ENCODE data around the gene PLK5.
A peak's percentile ranks its signal among the peaks of the same experiment; 100 is the strongest.

Gene PLK5

DNA sequence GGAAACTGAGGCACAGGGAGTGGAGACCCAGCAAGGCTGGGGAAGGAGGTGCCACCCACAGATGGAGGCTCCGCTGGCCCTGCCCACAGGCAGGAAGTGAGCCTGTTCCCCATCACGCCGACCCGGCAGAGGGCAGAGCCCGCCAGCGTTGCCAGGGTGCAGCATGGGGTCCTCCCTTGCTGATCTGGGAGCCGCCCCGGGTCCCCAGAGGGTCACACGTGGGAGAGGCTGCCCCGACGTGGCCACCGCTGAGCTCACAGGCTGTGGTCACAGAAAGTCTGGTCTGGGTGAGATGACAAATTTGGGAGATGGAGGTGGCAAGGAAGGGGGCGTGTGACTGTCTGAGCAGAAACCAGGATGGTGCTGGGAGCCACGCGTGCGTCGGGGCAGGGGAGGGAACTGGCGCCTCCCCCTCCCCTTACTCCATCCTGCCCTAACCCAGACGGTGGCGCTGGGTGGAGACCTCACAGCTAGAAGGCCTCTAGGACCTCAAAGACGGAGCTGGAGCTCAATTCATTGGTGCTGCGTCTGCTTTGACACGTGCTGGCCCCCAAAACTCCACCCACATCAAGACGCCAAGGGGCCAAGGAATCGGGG, 36.5 kb downstream of the PLK5 start:
- DNase-seq: no peak

DNA sequence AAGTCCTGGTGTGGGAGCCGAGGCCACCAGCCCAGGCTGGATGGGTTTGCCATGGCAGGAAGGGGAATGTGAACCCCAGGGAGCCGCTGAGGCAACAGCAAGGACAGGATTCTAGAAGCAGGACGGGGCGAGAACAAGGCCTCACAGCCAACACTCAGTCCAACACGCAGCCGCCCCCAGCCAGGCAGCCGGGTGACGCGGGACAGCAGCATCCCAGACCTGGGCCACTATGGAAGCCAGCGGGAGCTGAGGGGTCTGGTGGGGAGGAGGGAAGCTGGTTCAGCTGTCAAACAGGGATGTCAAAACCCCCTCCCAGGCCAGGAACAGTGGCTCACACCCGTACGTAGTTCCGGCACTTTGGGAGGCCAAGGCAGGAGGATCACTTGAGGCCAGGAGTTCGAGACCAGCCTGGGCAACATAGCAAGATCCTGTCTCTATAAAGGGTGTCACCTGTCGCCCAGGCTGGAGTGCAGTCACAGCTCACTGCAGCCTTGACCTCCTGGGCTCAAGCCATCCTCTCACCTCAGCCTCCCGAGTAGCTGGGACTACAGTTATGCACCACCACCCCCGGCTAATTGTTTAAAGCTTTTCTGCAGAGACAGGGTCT, 37.5 kb downstream of the PLK5 start:
- no peak for DNase-seq

GRCh38 chr19:1563251-1563650, 39.4 kb downstream of the PLK5 start:
- no peak for DNase-seq

GRCh38 chr19:1566392-1567115, 42.7 kb downstream of the PLK5 start:
- peak in 1 of 2 experiments; percentile 57 for DNase-seq

- DNase-seq: no peak
Measured at GRCh38 chr19:1567116-1567847, 43.4 kb downstream of the PLK5 start.

- DNase-seq: no peak
Measured at GRCh38 chr19:1567848-1568227, 44.0 kb downstream of the PLK5 start.

GRCh38 chr19:1568320-1569019, 44.6 kb downstream of the PLK5 start, which contains the start of gene MEX3D:
MEX3D (minus strand) TSS chr19:1568325; CDS start chr19:1568058, 267 bp downstream.
- DNase-seq: peak; percentile 50 to 90

- no peak for DNase-seq
Measured at GRCh38 chr19:1569997-1570396, 46.1 kb downstream of the PLK5 start.

- DNase-seq: no peak
Measured at GRCh38 chr19:1570836-1571235, 47.0 kb downstream of the PLK5 start.

DNA sequence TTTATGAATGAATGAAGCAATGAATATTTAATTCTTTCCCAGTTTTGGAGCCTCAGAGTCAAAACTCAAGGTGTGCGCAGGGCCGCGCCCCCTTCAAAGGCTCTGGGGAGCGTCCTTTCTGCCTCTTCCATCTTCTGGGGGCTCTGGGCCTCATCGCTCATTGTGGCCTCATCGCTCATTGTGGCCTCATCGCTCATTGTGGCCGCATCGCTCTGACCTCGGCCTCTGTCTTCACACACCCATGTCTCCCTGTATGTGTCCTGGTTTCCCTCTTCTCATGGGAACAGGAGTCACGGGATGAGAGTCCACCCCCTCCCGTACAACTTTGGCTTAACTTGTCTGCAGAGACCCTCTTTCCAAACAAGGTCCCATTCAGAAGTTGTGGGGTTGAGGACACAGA, 47.5 kb downstream of the PLK5 start:
- no peak for DNase-seq

GRCh38 chr19:1572795-1573194, 48.9 kb downstream of the PLK5 start:
- no peak for DNase-seq

DNA sequence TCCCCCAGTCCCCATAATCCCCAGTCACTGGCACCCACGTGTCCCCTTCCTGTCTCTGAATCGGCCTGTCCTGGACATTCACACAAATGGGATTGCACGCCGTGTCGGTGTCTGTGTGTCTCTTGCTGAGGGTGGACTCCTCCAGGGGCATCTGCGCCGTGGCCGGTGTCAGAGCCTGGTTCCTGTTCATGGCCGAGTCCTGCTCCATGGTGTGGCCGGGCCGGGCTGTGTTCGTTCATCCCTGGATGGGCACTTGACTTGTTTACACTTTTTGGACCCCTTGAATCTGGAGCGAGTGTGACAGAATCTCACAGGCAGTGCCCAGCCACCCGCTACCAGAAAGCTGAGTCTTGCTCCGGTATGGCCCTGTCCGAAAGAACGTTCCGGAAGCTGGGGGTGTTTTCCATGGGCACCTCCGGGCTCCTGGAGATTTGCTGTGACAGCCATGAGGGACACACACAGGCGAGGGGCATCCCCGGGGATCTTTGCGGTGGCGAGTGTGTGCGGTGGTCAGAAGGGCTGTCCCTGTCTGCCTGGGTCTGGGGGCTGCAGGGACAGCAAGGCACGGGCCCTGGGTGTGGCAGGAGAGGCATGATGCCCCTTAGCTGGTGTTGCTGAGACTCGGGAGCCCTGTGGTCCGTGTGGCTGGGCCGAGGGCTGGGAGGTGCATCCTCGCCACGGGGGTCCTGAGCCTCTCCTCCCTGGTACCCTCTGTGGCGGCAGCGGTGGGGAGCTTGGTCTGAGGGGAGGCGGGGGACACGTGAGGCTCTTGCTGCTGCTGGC, 50.7 kb downstream of the PLK5 start:
- DNase-seq: no peak

DNA sequence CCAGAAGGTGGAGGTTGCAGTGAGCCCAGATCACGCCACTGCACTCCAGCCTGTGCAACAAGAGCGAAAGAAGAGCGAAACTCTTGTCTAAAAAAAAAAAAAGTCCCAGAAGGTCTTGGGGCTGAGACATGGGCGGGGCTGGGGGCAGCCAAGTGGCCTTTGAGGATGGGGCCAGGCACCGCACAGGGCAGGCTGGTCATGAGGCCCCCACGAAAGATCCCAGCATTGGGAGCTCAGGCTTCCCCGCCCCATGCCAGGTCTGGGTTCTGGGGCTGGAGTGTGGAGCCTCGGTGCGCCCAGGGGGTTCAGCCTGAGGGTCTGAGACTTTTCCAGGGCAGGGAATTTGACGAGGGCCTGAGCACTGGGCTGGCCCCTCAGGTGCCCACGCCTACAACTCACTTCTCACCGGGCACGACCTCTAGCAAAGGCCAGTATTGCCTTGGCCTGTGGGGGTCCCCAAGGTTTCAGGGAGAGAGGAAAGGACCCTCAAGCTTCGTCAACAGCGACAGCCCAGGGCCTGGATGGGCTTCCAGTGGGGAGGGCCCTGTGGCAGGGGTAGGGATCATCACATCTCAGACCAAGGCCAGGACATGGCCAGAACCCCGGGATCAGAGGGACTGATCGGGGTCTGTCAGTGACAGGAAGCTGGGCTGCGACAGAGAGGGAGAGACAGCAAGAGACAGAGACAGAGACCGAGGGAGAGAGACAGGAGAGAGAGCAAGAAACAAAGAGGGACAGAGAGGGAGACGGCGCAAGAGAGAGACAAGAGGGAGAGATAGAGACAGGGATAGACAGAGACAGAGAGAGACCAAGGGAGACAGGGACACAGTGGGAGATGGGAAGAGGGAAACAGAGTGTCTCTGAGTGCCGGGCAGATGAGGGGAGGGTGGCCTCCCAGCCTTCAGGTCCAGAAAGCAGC, 51.7 kb downstream of the PLK5 start:
- DNase-seq: no peak

- no peak for DNase-seq
Measured at GRCh38 chr19:1576242-1577089, 52.6 kb downstream of the PLK5 start.

DNA sequence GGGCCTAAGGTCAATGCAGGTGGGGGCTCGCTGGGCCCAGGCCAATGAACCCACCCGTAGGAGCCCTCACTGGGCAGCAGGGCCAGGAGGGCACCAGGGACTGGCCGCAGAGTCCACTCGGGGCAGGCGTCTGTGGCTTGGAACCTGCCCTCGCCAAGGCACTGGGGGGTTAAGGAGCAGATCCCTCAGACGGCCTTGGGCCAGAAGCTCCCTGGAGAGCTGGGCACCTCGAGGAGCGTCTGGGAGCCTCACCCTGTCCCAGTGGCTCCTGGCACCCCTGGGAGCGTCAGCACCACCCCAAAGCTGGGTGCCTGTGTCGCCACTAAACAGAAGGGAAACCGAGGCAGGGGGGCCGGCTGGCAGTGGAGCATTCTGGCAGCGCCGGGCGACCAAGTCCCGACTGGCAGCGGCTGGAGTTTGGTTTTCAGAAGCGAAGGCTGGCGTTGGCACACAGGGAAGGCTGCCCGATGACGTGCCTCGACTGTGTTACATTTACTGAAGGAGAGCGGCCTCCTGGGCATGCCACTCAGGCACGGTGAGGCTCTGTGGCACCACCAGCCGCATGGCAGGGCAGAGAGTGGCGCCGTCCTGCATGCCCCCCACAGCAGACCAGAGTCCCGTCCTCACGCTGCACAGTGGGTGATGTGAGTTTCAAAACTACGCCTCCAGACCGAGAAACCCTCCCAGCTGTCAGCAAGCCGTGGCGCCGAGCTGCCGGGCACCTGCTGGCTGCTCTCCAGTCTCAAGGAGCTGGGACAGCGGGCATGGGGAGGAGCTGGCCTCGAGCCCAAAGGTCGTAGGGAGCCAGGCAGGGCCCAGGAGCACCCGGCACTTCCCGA, 53.4 kb downstream of the PLK5 start:
- DNase-seq: no peak

DNA sequence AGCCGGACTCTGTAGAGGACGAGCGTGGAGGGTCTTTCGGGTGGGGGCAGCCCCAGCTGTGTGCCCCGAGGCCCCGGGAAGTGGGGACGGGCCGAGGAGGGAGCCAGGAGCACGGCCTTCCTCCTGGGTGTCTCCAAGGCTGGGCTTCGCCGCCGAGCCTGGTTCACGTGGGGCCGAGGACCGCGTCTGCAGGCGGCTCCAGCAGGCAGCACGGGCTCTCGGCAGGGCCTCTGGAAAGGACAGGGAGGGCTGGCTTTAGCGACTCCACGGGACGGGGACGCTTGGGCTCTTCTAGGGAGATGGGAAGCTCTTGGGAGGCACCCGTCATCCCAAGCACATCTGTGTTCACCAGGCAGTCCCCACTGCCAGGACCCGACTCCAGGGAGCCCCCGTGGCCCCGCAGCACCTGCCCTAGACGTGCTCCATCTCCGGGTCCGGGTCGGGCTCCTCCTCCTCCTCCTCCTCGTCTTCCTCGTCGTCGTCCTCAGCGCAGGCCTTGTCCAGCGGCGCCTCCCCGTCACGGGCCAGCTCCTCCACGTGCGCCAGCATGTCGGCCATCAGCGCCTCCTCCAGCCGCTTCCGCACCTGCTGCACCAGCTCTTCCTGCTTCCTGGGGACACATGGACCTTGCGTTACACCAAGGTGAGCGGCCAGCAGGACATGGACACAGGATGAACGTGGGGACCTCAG, 54.2 kb downstream of the PLK5 start:
- no peak for DNase-seq

DNA sequence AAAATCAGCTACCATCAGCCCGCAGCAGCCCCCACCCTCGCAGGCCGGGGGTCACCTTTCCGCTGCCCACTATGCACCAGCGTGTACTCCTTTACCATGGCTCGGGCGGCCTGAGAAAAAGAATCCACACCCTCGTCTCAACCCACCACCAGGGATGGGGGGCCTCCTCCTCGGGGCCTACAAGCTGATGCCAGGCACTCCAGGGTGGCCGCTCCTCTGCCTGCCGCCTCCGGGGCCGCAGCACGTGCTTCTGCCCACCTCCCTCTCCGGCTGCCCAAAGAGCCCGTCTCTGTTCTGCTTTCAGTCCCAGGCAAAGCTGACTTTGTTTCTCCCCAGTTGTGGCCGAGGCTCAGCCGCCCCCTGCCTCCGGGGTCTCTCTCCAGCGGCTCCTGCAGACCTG, 55.3 kb downstream of the PLK5 start:
- DNase-seq: no peak

DNA sequence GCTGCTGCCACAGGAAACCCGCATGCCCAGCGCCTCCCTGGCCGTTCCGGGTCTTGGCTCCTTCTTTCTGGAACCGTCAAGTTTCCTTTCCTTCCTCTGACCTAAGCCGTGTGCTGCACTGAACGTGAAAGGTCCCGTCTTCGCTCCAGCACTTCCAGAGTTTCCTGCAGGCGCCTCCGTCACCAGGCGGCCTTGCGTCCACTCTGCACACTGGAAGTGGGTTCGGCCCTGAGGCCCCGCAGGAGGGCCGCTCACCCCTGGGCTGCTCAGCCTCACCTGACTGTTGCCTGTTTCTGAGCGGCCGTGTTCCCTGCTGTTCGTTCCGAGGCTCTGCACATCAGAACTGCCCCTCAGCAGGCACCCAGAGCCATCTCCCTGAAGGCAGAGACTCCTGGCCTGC, 56.5 kb downstream of the PLK5 start:
- no peak for DNase-seq

- DNase-seq: no peak
Measured at GRCh38 chr19:1580957-1581356, 57.1 kb downstream of the PLK5 start.

All from NCI-H446 (cell line).